ENCODE results near the gene PRR20G. TPM values are rescaled to one million over a fixed set of nuclear protein-coding genes. Genes with fewer than 3 reads are reported as not detected.

PRR20G gene
- total RNA-seq, 1 donor from 2014 or later = not detected

- no peak overlapping the region for H3K4me3 Mint-ChIP-seq
- H3K4me1 Mint-ChIP-seq = peaks cover 18% of the 10 kb centered on the region
- no peaks in the 10 kb centered on the region for H3K36me3 Mint-ChIP-seq (ENCODE audit: low read depth)
- peaks cover 2% of the 10 kb centered on the region for H3K27me3 Mint-ChIP-seq (ENCODE audit: low read depth)
- DNase-seq (ENCODE audit: low read depth, low spot score) = no peak
- no peak for TF ChIP-seq CTCF (conservative IDR thresholded peaks at IDR 0.05)
- no peaks in the 10 kb centered on the region for H3K9me3 Mint-ChIP-seq
- peak overlapping the region; percentile 86 for H3K27ac Mint-ChIP-seq (ENCODE audit: unreplicated experiment)
Observed at GRCh38 chr3:127256138-127256537, 31.7 kb downstream of the PRR20G start.

GRCh38 chr3:127255516-127255915 lies 32.3 kb downstream of the PRR20G start:
- Mint-ChIP-seq H3K9me3 (no peaks in the 10 kb centered on the region), H3K27me3 (ENCODE audit: low read depth) (peaks cover 2% of the 10 kb centered on the region), H3K4me3 (no peak overlapping the region), H3K36me3 (ENCODE audit: low read depth) (no peaks in the 10 kb centered on the region), H3K4me1 (peaks cover 18% of the 10 kb centered on the region), H3K27ac (ENCODE audit: unreplicated experiment) (peak overlapping the region; percentile 86)
- no peak for TF ChIP-seq CTCF (conservative IDR thresholded peaks at IDR 0.05)
- DNase-seq (ENCODE audit: low read depth, low spot score) = no peak

GRCh38 chr3:127254730-127255129 lies 33.1 kb downstream of the PRR20G start:
- Mint-ChIP-seq H3K9me3 (peaks cover under 1% of the 10 kb centered on the region), H3K4me3 (no peak overlapping the region)
- DNase-seq (ENCODE audit: low read depth, low spot score) = no peak

GRCh38 chr3:127254033-127254644 lies 33.7 kb downstream of the PRR20G start:
- no peak overlapping the region for H3K4me3 Mint-ChIP-seq
- peaks cover 18% of the 10 kb centered on the region for H3K4me1 Mint-ChIP-seq
- H3K9me3 Mint-ChIP-seq = peaks cover 2% of the 10 kb centered on the region
- H3K27ac Mint-ChIP-seq (ENCODE audit: unreplicated experiment) = no peak overlapping the region
- DNase-seq (ENCODE audit: low read depth, low spot score) = no peak
- TF ChIP-seq CTCF (conservative IDR thresholded peaks at IDR 0.05) = no peak
- H3K27me3 Mint-ChIP-seq (ENCODE audit: low read depth) = peaks cover 2% of the 10 kb centered on the region
- no peaks in the 10 kb centered on the region for H3K36me3 Mint-ChIP-seq (ENCODE audit: low read depth)

More at GRCh38 chr3:127254730-127255129, 33.1 kb downstream of the PRR20G start:
- peak; percentile 48 for TF ChIP-seq CTCF (conservative IDR thresholded peaks at IDR 0.05)
- Mint-ChIP-seq H3K36me3 (ENCODE audit: low read depth) (no peaks in the 10 kb centered on the region), H3K27me3 (ENCODE audit: low read depth) (peaks cover 2% of the 10 kb centered on the region), H3K27ac (ENCODE audit: unreplicated experiment) (no peak overlapping the region), H3K4me1 (peaks cover 18% of the 10 kb centered on the region)

- Mint-ChIP-seq H3K36me3 (ENCODE audit: low read depth) (peaks cover 3% of the 10 kb centered on the region), H3K9me3 (peaks cover 5% of the 10 kb centered on the region), H3K4me1 (peaks cover 18% of the 10 kb centered on the region), H3K27me3 (ENCODE audit: low read depth) (peaks cover 2% of the 10 kb centered on the region), H3K4me3 (no peak overlapping the region), H3K27ac (ENCODE audit: unreplicated experiment) (no peak overlapping the region)
- TF ChIP-seq CTCF (conservative IDR thresholded peaks at IDR 0.05) = no peak
- no peak for DNase-seq (ENCODE audit: low read depth, low spot score)
Observed at GRCh38 chr3:127253491-127253890, 34.4 kb downstream of the PRR20G start.
